Fibroblast of lung (primary cell): Measurements from ENCODE around the gene SOCS2.

Experiments
- EZH2 ChIP-seq: IDR thresholded peaks from 2 replicates; pipeline ENCODE4 v1.5.1; 2012; ENCODE audit warnings: low read length, control low read depth, mild to moderate bottlenecking; ENCODE audit errors: missing control alignments
- TF ChIP-seq, protein P1 (sequence below), 2 donors: IDR thresholded peaks in 1 of 2; conservative IDR thresholded peaks in 1 of 2; 1 replicate in 1 of 2; 2 replicates in 1 of 2; pipeline ENCODE4 v1.5.1; 2011 to 2012; ENCODE audit warnings: low read length in 2 of 2, control low read depth in 1 of 2, inconsistent platforms in 1 of 2, low read depth in 1 of 2, mild to moderate bottlenecking in 1 of 2

DNA sequence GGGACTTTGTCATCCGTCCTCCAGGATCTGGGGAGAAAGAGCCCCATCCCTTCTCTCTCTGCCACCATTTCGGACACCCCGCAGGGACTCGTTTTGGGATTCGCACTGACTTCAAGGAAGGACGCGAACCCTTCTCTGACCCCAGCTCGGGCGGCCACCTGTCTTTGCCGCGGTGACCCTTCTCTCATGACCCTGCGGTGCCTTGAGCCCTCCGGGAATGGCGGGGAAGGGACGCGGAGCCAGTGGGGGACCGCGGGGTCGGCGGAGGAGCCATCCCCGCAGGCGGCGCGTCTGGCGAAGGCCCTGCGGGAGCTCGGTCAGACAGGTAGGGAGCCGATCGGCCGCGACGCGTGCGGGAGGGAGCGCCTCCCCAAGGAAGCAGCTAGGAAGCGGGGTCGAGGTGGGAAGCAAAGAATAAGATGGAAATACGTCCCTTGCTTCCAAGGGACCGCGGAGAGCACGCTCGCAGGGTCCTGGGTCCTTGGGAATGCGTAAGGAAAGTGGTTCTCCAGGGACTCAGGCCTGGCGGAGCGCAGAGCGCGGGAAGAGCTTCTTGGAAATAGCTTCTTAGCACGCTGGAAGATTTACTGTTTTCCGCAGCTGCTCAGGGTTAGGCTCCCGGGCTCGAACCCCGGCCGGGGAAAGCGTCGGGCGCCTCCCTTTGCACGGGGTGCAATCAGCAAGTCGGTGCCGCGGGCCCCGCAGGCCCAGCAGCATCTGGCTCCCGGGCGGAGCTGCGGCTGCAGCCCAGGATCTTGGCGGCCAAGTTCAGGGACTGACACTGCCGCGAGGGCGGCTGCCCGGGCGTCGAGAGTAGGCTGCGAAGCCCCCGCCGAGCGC lies 457 bp downstream of the SOCS2 start:
- TF ChIP-seq, protein P1, sequence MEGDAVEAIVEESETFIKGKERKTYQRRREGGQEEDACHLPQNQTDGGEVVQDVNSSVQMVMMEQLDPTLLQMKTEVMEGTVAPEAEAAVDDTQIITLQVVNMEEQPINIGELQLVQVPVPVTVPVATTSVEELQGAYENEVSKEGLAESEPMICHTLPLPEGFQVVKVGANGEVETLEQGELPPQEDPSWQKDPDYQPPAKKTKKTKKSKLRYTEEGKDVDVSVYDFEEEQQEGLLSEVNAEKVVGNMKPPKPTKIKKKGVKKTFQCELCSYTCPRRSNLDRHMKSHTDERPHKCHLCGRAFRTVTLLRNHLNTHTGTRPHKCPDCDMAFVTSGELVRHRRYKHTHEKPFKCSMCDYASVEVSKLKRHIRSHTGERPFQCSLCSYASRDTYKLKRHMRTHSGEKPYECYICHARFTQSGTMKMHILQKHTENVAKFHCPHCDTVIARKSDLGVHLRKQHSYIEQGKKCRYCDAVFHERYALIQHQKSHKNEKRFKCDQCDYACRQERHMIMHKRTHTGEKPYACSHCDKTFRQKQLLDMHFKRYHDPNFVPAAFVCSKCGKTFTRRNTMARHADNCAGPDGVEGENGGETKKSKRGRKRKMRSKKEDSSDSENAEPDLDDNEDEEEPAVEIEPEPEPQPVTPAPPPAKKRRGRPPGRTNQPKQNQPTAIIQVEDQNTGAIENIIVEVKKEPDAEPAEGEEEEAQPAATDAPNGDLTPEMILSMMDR (conservative IDR thresholded peaks at IDR 0.05 in 1 of 2, IDR thresholded peaks at IDR 0.05 in 1 of 2; ENCODE audit: low read depth in 1 of 2, low read length in 2 of 2) = no peak
- TF ChIP-seq EZH2 = no peak
